ENCODE data around the gene EXT2.

DNA sequence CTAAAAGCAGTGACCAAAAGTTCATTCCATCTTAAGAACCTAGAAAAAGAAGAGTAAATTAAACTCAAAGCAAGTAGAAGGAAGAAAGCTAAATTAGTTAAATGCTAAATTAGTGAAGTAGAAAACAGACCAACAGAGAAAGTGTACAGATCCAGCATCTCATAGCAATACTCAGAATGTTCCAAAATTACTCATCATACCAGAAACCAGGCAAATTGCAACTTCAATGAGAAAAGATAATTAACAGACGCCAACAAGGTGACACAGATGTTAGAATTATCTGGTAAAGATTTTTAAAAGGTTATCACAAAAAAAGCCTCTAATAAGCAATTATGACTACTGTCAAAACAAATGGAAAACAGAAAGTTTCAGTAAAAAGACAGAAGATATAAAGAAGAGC is 117.7 kb downstream of the EXT2 start:
- TF ChIP-seq, protein P1, sequence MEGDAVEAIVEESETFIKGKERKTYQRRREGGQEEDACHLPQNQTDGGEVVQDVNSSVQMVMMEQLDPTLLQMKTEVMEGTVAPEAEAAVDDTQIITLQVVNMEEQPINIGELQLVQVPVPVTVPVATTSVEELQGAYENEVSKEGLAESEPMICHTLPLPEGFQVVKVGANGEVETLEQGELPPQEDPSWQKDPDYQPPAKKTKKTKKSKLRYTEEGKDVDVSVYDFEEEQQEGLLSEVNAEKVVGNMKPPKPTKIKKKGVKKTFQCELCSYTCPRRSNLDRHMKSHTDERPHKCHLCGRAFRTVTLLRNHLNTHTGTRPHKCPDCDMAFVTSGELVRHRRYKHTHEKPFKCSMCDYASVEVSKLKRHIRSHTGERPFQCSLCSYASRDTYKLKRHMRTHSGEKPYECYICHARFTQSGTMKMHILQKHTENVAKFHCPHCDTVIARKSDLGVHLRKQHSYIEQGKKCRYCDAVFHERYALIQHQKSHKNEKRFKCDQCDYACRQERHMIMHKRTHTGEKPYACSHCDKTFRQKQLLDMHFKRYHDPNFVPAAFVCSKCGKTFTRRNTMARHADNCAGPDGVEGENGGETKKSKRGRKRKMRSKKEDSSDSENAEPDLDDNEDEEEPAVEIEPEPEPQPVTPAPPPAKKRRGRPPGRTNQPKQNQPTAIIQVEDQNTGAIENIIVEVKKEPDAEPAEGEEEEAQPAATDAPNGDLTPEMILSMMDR (IDR thresholded peaks at IDR 0.05; ENCODE audit: poor library complexity) = no peak
- no peak for TF ChIP-seq EZH2 (IDR thresholded peaks at IDR 0.05; ENCODE audit: borderline replicate concordance)
- TF ChIP-seq EZH2phosphoT487 (IDR thresholded peaks at IDR 0.05; ENCODE audit: low read depth, severe bottlenecking, unreplicated experiment) = no peak

Measured in hepatocyte (in vitro differentiated cells).